Measurements from ENCODE around the gene TRIM60. TPM values are rescaled to one million over a fixed set of nuclear protein-coding genes. Genes with fewer than 3 reads are reported as not detected.

The TRIM60 gene
- total RNA-seq, 4 donors from 2014 or later, result not detected

GRCh38 chr4:165005352-165005925 is 26.4 kb upstream of the TRIM60 start:
- no peak overlapping the region for H3K27ac ChIP-seq (replicated peaks in 1 of 4)
- intact Hi-C loops (cut with DNase I), result no loop called here
- TF ChIP-seq CTCF (IDR thresholded peaks at IDR 0.05), result no peak
- H3K4me3 ChIP-seq, result no peak overlapping the region
- H3K27me3 ChIP-seq, result no peaks in the 10 kb centered on the region
- H3K9me3 ChIP-seq, result no peaks in the 10 kb centered on the region
- no peaks in the 10 kb centered on the region for H3K36me3 ChIP-seq
- peaks cover 0 to 6% (median 2%) of the 10 kb centered on the region in 4 donors for H3K4me1 ChIP-seq
- 38% methylated on average over 6 of the region's 6 CpGs for WGBS
- no peak for DNase-seq (ENCODE audit: extremely low spot score)

- Histone ChIP-seq H3K27ac (replicated peaks in 1 of 4) (no peak overlapping the region), H3K9me3 (no peaks in the 10 kb centered on the region), H3K4me1 (peaks cover 0 to 6% (median 2%) of the 10 kb centered on the region in 4 donors), H3K36me3 (no peaks in the 10 kb centered on the region), H3K27me3 (no peaks in the 10 kb centered on the region), H3K4me3 (no peak overlapping the region)
- no peak for DNase-seq (ENCODE audit: extremely low spot score)
- TF ChIP-seq CTCF (IDR thresholded peaks at IDR 0.05) (no peak), EP300 (IDR thresholded peaks at IDR 0.05) (no peak), POLR2A (IDR thresholded peaks at IDR 0.05; ENCODE audit: low read depth) (no peak), POLR2AphosphoS5 (IDR thresholded peaks at IDR 0.05) (no peak)
- WGBS, result 78% methylated on average over 6 of the region's 9 CpGs
- intact Hi-C loops (cut with DNase I), result no loop called here
These were observed 25.3 kb upstream of the TRIM60 start for GRCh38 chr4:165006456-165006855.

- no peaks in the 10 kb centered on the region for H3K36me3 ChIP-seq
- no peak for DNase-seq (ENCODE audit: extremely low spot score)
- no peak overlapping the region for H3K27ac ChIP-seq (replicated peaks in 1 of 4)
- TF ChIP-seq EP300 (IDR thresholded peaks at IDR 0.05) (no peak), POLR2AphosphoS5 (IDR thresholded peaks at IDR 0.05) (no peak), CTCF (IDR thresholded peaks at IDR 0.05) (no peak), POLR2A (IDR thresholded peaks at IDR 0.05; ENCODE audit: low read depth) (no peak)
- H3K9me3 ChIP-seq, result no peaks in the 10 kb centered on the region
- no peak overlapping the region for H3K4me3 ChIP-seq
- H3K4me1 ChIP-seq, result peaks cover 0 to 6% (median 2%) of the 10 kb centered on the region in 4 donors
- intact Hi-C loops (cut with DNase I), result no loop called here
- no peaks in the 10 kb centered on the region for H3K27me3 ChIP-seq
- 67% methylated on average over 5 of the region's 5 CpGs for WGBS
These were observed 24.9 kb upstream of the TRIM60 start for GRCh38 chr4:165006886-165007285.

GRCh38 chr4:165009493-165010227 is 22.1 kb upstream of the TRIM60 start:
- no peaks in the 10 kb centered on the region for H3K27me3 ChIP-seq
- no peak for TF ChIP-seq POLR2A (IDR thresholded peaks at IDR 0.05; ENCODE audit: low read depth)
- no peak for TF ChIP-seq POLR2AphosphoS5 (IDR thresholded peaks at IDR 0.05)
- TF ChIP-seq CTCF (IDR thresholded peaks at IDR 0.05), result no peak
- no peak for TF ChIP-seq EP300 (IDR thresholded peaks at IDR 0.05)
- no peak overlapping the region for H3K27ac ChIP-seq (replicated peaks in 1 of 4)
- intact Hi-C loops (cut with DNase I), result no loop called here
- H3K36me3 ChIP-seq, result no peaks in the 10 kb centered on the region
- no peaks in the 10 kb centered on the region for H3K9me3 ChIP-seq
- no peak overlapping the region for H3K4me3 ChIP-seq
- peaks cover 0 to 6% (median 2%) of the 10 kb centered on the region in 4 donors for H3K4me1 ChIP-seq
- 81% methylated on average over 5 of the region's 5 CpGs for WGBS
- DNase-seq (ENCODE audit: extremely low spot score), result no peak

Measured in esophagus muscularis mucosa (tissue), 4 donors.